Adrenal gland (tissue), 12 donors: Measurements from ENCODE around the gene ACSL5. TPM values are rescaled to one million over a fixed set of nuclear protein-coding genes. Genes with fewer than 3 reads are reported as not detected.
"Not testable (repeated sequence)": the region's sequence is repeated elsewhere in the genome, so short reads cannot be mapped to it uniquely, and the experiment has no call there.

ENCODE experiments used
- DNase-seq, 7 donors: peaks; one replicate each; pipeline ENCODE4 v3.0.0-alpha.2; 2019 to 2020
- H3K27ac ChIP-seq, 5 donors: fragments of 200-600 bp; sonication (generic) in 4 of 5; 1 replicate in 3 of 5; 2 replicates in 2 of 5; pipeline versions ENCODE4 v1.5.1 to v1.8.0; 2016 to 2020; ENCODE audit warnings: mild to moderate bottlenecking in 1 of 5
- H3K27me3 ChIP-seq: fragments of 200-600 bp; 2 replicates; pipeline ENCODE4 v1.8.0; 2021
- H3K36me3 ChIP-seq, 2 donors: fragments of 200-600 bp; replicated peaks in 1 of 2; 1 replicate in 1 of 2; 2 replicates in 1 of 2; pipeline versions ENCODE4 v1.5.1 to v1.8.0; 2018 to 2022
- H3K4me1 ChIP-seq, 2 donors: fragments of 200-600 bp; replicated peaks in 1 of 2; 1 replicate in 1 of 2; 2 replicates in 1 of 2; pipeline versions ENCODE4 v1.5.1 to v1.8.0; 2018 to 2021
- H3K4me3 ChIP-seq, 4 donors: fragments of 200-600 bp; sonication (generic) in 3 of 4; one replicate each; pipeline ENCODE4 v1.5.1; 2016 to 2018
- H3K9me3 ChIP-seq, 3 donors: fragments of 200-600 bp; sonication (generic) in 1 of 3; replicated peaks in 1 of 3; 1 replicate in 2 of 3; 2 replicates in 1 of 3; pipeline versions ENCODE4 v1.5.1 to v1.8.0; 2016 to 2021
- POLR2A ChIP-seq, 2 donors: fragments of 450-650 bp; IDR thresholded peaks; one replicate each; pipeline ENCODE4 v1.6.1; 2017; ENCODE audit warnings: antibody characterized with exemption in 2 of 2, mild to moderate bottlenecking in 2 of 2, moderate library complexity in 1 of 2
- WGBS, 4 donors: extraction: QIAGEN DNeasy Blood & Tissue Kit in 2 of 4; methylation state at CpG; one replicate each; pipeline versions ENCODE4 v1.1.5 to v1.1.7; 2013 to 2017; 5-methylcytosine and 5-hydroxymethylcytosine counted together
- intact Hi-C, 2 donors: fragments of 100-400 bp; cut with DNase I; formaldehyde crosslinking; loops; one replicate each; pipeline versions ENCODE4 v1.14.1 to v1.15.0; 2022 to 2023
- polyA plus RNA-seq, 3 donors: library from polyadenylated mRNA; stranded (reverse); fragments of 200-250 nt in 2 of 3; fragments of 350-450 nt in 1 of 3; fragmentation: Illumina TruSeq in 1 of 3; extraction: RNeasy Lipid Tissue Mini Kit (QIAGEN cat#74804) in 1 of 3; gene quantifications; one replicate each; pipeline ENCODE4 v1.2.3, GENCODE V29; 2013 to 2014
- total RNA-seq, 9 donors: library from RNA; depleted of rRNA in 4 of 9; stranded (reverse); fragments of >200 nt in 4 of 9; fragments of 120-200 nt in 1 of 9; fragmentation: NEBNext Ultra II Directional in 1 of 9; extraction: Animal tissue kit (Norgen Biotek cat#: 25700) in 1 of 9; gene quantifications; one replicate each; pipeline versions ENCODE4 v1.1.0 to v1.2.4, GENCODE V29; 2013 to 2023
- TF ChIP-seq, protein P1 (sequence below), 6 experiments: fragments of 450-650 bp in 4 of 6; fragments of 200-600 bp in 2 of 6; sonication (generic) in 1 of 6; IDR thresholded peaks; 1 replicate in 5 of 6; 2 replicates in 1 of 6; pipeline versions ENCODE4 v1.5.1 to v1.8.0; 2016 to 2021; ENCODE audit warnings: antibody characterized with exemption in 6 of 6, mild to moderate bottlenecking in 2 of 6, moderate library complexity in 1 of 6
- donor health status: healthy with polysubstance abuse.
- donor health status: Bipolar disorder and iron deficiency.
- donor health status: DM: yes; HTN: yes; CAD: no.
- donor health status: DM: no; HTN: no; CAD: no.
- donor health status: DM: no; HTN: no; CAD: no.
- donor health status: DM: yes; HTN: yes; CAD: no.

ACSL5 gene
- total and polyA plus RNA-seq, 12 donors: 2.1 to 8.6 (median 6.7) TPM

DNA sequence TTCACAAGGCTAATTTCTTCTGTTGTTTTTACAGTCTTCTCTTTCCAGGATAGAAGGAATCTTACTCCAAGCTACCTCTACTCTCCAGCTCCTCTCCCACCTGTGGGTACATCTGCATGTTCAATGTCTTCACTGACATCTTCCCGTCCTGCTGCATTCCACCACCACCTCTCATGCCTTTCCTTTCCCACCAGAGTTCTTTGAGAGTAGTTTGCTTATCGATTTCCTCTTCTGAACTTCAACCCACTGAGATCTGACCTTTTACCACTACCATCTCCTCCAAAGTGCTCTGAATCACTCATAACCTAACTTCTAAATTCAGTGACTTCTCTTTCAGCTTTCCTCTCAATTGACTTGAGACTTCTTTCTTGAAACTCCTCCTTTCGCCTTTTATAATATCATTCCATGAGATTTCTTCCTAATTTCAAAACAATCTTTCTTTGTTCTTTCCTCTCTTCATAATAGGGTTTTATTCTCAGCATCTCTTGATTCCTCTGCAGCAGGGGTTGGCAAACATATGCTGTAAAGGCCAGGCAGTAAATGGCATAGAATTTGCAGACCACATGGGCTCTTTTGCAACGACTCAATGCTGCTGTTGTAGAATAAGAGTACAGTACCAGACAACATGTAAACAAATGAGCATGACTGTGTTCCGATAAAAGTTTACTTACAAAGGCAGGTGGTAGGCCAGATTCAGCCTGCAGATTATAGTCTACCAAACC lies 22.1 kb downstream of the ACSL5 start:
- Histone ChIP-seq H3K4me1 (no peaks in the 10 kb centered on the region), H3K4me3 (no peak overlapping the region), H3K27me3 (no peaks in the 10 kb centered on the region), H3K9me3 (no peaks in the 10 kb centered on the region), H3K36me3 (no peaks in the 10 kb centered on the region), H3K27ac (no peak overlapping the region)
- intact Hi-C loops: no loop called here
- TF ChIP-seq POLR2A (IDR thresholded peaks at IDR 0.05): no peak
- TF ChIP-seq, protein P1, sequence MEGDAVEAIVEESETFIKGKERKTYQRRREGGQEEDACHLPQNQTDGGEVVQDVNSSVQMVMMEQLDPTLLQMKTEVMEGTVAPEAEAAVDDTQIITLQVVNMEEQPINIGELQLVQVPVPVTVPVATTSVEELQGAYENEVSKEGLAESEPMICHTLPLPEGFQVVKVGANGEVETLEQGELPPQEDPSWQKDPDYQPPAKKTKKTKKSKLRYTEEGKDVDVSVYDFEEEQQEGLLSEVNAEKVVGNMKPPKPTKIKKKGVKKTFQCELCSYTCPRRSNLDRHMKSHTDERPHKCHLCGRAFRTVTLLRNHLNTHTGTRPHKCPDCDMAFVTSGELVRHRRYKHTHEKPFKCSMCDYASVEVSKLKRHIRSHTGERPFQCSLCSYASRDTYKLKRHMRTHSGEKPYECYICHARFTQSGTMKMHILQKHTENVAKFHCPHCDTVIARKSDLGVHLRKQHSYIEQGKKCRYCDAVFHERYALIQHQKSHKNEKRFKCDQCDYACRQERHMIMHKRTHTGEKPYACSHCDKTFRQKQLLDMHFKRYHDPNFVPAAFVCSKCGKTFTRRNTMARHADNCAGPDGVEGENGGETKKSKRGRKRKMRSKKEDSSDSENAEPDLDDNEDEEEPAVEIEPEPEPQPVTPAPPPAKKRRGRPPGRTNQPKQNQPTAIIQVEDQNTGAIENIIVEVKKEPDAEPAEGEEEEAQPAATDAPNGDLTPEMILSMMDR (IDR thresholded peaks at IDR 0.05): no peak
- 79 to 83% (median 81%) methylated on average over 5 of the region's 5 CpGs for WGBS, 4 donors
- no peak for DNase-seq

DNA sequence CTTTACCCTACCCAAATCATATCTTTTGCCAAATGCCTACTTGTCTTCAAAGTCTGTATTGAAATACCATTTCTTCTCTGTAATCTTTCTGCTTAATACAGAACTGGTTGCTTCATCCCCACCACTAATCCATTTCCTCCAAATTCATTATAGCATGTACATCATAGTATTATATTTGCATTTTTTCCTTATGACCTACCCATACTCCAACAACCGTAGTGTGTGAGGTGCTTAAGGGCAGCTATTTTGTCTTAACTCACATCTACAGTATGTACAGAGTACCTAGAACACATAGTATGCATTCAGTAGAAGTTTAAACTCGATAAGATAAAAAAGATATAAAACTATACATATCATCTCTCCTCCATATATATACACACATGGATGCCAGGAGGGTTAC lies 23.7 kb downstream of the ACSL5 start:
- no peaks in the 10 kb centered on the region for H3K27me3 ChIP-seq
- WGBS, 4 donors: 79 to 93% (median 87%) methylated on average over 2 of the region's 2 CpGs
- H3K9me3 ChIP-seq: no peaks in the 10 kb centered on the region
- H3K36me3 ChIP-seq: no peaks in the 10 kb centered on the region
- no peak overlapping the region for H3K27ac ChIP-seq
- intact Hi-C loops: no loop called here
- no peak for TF ChIP-seq POLR2A (IDR thresholded peaks at IDR 0.05)
- TF ChIP-seq, protein P1 (IDR thresholded peaks at IDR 0.05): no peak
- H3K4me1 ChIP-seq: no peaks in the 10 kb centered on the region
- DNase-seq: no peak
- no peak overlapping the region for H3K4me3 ChIP-seq

DNA sequence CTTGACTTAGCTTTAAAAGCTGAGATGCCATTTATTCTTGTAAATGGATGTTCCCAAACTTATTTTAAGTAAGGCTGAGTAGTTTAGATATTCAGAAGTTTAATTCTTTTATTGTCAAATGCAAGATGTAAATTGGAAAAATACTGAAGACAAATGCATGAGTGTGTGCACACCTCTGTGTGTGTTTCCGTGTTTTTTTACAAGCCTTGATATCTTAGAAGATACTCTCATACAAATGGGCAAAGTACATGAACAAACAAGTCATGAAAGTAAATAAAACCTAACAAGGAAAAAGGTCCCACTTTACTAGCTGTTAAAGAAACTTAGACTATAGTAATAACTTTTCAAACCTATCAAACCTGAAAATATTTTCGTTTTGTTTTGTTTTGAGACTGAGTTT lies 29.0 kb downstream of the ACSL5 start:
- Histone ChIP-seq H3K27me3 (no peaks in the 10 kb centered on the region), H3K36me3 (no peaks in the 10 kb centered on the region), H3K9me3 (no peaks in the 10 kb centered on the region), H3K27ac (no peak overlapping the region), H3K4me1 (no peaks in the 10 kb centered on the region), H3K4me3 (no peak overlapping the region)
- TF ChIP-seq, protein P1 (IDR thresholded peaks at IDR 0.05): no peak
- no peak for TF ChIP-seq POLR2A (IDR thresholded peaks at IDR 0.05)
- WGBS, 4 donors: 69 to 80% (median 78%) methylated on average over 2 of the region's 2 CpGs
- intact Hi-C loops: no loop called here
- DNase-seq: no peak

DNA sequence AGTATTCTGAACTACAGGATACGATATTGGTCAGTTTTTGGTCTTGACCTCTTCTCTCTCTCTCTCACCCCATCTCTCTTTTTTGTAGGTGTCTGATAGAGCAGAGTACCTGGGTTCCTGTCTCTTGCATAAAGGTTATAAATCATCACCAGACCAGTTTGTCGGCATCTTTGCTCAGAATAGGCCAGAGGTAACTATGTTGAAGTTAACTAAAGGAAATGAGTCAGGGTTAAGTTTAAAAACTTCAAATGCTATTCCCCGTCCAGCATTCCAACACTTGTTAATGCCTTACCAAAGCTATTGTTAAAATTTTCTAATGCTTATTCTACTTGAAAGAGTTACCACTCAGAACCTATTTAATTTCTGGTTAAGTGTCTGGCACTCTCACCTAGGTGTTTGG lies 30.7 kb downstream of the ACSL5 start:
- Histone ChIP-seq H3K4me1 (no peaks in the 10 kb centered on the region), H3K9me3 (no peaks in the 10 kb centered on the region), H3K36me3 (no peaks in the 10 kb centered on the region), H3K27ac (no peak overlapping the region), H3K4me3 (no peak overlapping the region), H3K27me3 (no peaks in the 10 kb centered on the region)
- TF ChIP-seq, protein P1 (IDR thresholded peaks at IDR 0.05): no peak
- TF ChIP-seq POLR2A (IDR thresholded peaks at IDR 0.05): no peak
- no peak for DNase-seq
- intact Hi-C loops: no loop called here
- 67 to 93% (median 85%) methylated on average over 3 of the region's 3 CpGs for WGBS, 4 donors

DNA sequence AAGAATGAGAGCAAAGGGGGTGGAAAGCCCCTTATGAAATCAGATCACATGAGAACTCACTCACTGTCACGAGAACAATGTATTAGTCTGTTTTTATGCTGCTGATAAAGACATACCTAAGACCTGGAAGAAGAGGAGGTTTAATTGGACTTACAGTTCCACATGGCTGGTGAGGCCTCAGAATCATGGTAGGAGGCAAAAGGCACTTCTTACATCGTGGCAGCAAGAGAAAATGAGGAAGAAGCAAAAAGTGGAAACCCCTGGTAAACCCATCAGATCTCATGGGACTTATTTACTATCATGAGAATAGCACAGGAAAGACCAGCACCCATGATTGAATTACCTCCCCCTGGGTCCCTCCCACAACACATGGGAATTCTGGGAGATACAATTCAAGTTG lies 32.9 kb downstream of the ACSL5 start:
- WGBS, 4 donors: 73 to 80% (median 78%) methylated on average over 2 of the region's 2 CpGs
- DNase-seq, H3K9me3 ChIP-seq, H3K36me3 ChIP-seq, H3K4me3 ChIP-seq, H3K4me1 ChIP-seq, H3K27ac ChIP-seq, H3K27me3 ChIP-seq, intact Hi-C loops: not testable (repeated sequence)
